Ishikawa (cell line): Measurements from ENCODE around the gene NCOA1.

Source experiments
- FOXM1 ChIP-seq: IDR thresholded peaks from 2 replicates; pipeline ENCODE4 v1.6.1; 2012; ENCODE audit warnings: low read depth, borderline replicate concordance
- TAF1 ChIP-seq: IDR thresholded peaks from 2 replicates; pipeline ENCODE4 v1.6.1; 2012; ENCODE audit warnings: low read depth, mild to moderate bottlenecking

GRCh38 chr2:24459224-24460161 lies 31.6 kb upstream of the NCOA1 start:
- TF ChIP-seq FOXM1 = no peak
- TF ChIP-seq TAF1 = no peak
